Measurements from ENCODE around the gene TERF2IP. TPM values are rescaled to one million over a fixed set of nuclear protein-coding genes. Genes with fewer than 3 reads are reported as not detected.
A peak's percentile ranks its signal among the peaks of the same experiment; 100 is the strongest.

The TERF2IP gene
- total RNA-seq, 2 donors from 2014 or later = 89.7 to 116 TPM

DNA sequence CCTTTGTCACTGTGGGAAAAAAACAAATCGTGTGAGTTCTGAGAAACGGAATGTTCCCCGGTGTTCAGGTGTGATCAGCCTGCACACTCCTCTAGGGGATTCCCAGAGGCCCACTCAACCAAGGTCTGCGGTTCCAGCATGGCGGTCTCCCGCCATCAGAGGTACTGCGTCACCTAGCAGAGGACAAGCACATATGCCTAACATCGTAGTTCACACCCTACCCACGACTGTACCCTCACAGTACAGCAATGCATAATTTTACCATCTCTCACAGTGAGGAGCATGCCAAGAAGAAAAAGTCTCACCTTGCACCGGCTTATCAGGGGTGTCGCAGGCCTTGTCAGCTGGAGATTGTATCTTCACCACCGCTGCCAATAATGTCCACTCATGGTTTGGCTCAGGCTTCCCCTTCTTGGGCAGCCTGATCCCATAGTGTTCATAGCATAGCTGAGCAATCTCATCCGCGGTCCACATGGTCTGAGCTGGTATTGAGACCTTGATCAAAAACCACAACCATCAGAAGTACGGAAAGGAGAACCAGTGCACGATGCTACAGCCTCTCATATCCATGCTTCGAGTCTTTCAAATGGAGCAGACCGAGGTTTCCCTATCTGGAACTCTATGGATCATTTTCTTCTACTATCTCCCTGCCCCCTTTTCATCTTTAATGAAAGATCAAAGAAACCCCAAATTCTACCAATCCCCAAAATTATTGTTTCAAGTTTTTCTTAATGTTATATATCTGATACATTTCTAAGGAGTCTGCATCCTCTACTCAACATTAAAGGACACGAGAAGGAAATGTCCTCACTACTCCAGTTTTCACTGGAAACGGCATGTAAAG is 27.0 kb upstream of the TERF2IP start:
- intact Hi-C loops (cut with DNase I) = loop anchor here (10.0 kb wide), 2 partner anchors 106 to 146 kb away; no protein-coding TSS in a partner anchor
- DNase-seq (ENCODE audit: low spot score) = no peak
- Histone ChIP-seq H3K27me3 (replicated peaks; ENCODE audit: insufficient read depth) (no peaks in the 10 kb centered on the region), H3K9me3 (no peaks in the 10 kb centered on the region), H3K4me1 (replicated peaks) (peaks cover 6% of the 10 kb centered on the region), H3K36me3 (no peaks in the 10 kb centered on the region), H3K4me3 (no peak overlapping the region), H3K27ac (no peak overlapping the region)
- TF ChIP-seq, protein P1, sequence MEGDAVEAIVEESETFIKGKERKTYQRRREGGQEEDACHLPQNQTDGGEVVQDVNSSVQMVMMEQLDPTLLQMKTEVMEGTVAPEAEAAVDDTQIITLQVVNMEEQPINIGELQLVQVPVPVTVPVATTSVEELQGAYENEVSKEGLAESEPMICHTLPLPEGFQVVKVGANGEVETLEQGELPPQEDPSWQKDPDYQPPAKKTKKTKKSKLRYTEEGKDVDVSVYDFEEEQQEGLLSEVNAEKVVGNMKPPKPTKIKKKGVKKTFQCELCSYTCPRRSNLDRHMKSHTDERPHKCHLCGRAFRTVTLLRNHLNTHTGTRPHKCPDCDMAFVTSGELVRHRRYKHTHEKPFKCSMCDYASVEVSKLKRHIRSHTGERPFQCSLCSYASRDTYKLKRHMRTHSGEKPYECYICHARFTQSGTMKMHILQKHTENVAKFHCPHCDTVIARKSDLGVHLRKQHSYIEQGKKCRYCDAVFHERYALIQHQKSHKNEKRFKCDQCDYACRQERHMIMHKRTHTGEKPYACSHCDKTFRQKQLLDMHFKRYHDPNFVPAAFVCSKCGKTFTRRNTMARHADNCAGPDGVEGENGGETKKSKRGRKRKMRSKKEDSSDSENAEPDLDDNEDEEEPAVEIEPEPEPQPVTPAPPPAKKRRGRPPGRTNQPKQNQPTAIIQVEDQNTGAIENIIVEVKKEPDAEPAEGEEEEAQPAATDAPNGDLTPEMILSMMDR (IDR thresholded peaks at IDR 0.05) = no peak
- no peak for TF ChIP-seq POLR2A (IDR thresholded peaks at IDR 0.05)
- WGBS = 89% methylated on average over 20 of the region's 20 CpGs

DNA sequence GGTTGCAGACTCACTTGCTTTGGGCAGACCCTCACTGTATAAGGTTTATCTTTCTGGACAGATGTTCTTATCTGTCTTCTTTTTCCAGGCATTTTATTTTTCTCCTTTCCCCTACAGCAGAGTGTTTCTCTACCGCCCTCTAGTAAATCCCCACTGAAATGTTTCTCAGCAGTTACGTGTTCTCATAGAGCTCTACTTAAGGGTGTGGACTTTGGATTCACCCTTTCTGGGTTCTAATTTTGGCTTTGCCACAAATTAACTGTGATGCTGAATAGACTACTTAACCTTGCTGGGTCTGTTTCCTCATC is 26.4 kb upstream of the TERF2IP start:
- intact Hi-C loops (cut with DNase I) = loop anchor here (10.0 kb wide), 2 partner anchors 106 to 146 kb away; no protein-coding TSS in a partner anchor
- no peak overlapping the region for H3K27ac ChIP-seq

DNA sequence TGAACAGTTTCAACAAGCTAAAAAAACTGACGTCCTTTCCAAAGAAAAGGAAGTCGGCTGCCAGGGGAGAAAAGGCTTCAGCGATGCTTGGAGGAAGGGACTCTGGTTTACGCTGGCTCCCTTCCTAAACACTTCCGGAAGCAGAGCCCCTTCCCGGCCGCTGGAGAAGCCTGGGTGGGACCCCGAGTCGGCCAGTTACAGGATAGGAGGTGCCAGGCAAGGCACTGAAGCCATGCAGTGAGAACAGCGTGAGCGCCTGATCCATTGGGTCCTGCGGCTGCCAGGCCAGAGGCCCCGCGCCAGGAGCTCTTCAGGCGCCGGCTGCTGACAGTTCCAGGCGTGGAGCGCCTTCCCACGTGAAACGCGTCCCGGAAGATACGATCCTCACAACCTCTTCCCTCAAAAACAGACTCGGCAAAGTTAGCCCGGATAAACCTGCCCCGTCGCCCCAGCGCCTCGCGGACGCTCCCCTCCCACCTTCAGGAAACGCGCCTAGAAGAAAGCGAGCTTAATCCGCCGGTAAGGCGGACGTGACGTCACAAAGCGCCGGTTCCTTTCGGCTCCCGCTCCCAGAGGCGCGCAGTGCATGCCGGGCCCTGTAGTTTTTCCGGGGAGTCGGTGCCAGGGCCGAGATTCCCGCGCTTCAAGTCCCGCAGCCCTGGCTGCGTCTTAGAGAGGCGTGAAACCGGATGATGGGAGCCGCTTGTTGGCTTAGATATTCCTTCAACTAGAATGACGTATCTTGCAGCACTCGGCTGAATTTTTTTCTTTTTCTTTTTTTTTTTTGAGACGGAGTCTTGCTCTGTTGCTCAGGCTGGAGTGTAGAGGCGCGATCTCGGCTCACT is 24.6 kb upstream of the TERF2IP start, which contains the start of gene ADAT1:
Gene ADAT1, minus strand, starts transcription at position 521 of the 845 bp plus-strand sequence. CDS start 2,482 bp downstream, outside the sequence.
- peak; percentile 89 for TF ChIP-seq POLR2A (IDR thresholded peaks at IDR 0.05)
- TF ChIP-seq, protein P1 (IDR thresholded peaks at IDR 0.05) = peak in 2 of 4 experiments; percentile 18 to 28
- peak; percentile 99 for TF ChIP-seq POLR2AphosphoS5 (IDR thresholded peaks at IDR 0.05)
- Histone ChIP-seq H3K36me3 (peaks cover 0 to 2% of the 10 kb centered on the region in 2 donors), H3K9me3 (no peaks in the 10 kb centered on the region), H3K4me1 (replicated peaks) (peaks cover 6% of the 10 kb centered on the region), H3K27me3 (replicated peaks; ENCODE audit: insufficient read depth) (no peaks in the 10 kb centered on the region), H3K27ac (peak within 1 kb of the TSS; percentile 74 to 85), H3K4me3 (peak within 1 kb of the TSS; percentile 70 to 75)
- DNase-seq (ENCODE audit: low spot score) = peak; percentile 98
- under 1% methylated on average over 62 of the region's 62 CpGs for WGBS
- intact Hi-C loops (cut with DNase I) = loop anchor here (2.0 to 10.0 kb wide), 3 partner anchors 56 to 148 kb away; partner anchors contain the start of gene GABARAPL2

More for the DNA sequence above, 26.4 kb upstream of the TERF2IP start:
- 21% methylated on average over 2 of the region's 2 CpGs for WGBS
- Histone ChIP-seq H3K36me3 (no peaks in the 10 kb centered on the region), H3K4me3 (no peak overlapping the region), H3K27me3 (replicated peaks; ENCODE audit: insufficient read depth) (no peaks in the 10 kb centered on the region), H3K4me1 (replicated peaks) (peaks cover 6% of the 10 kb centered on the region), H3K9me3 (no peaks in the 10 kb centered on the region)
- TF ChIP-seq, protein P1 (IDR thresholded peaks at IDR 0.05) = peak in 1 of 4 experiments; percentile 18
- no peak for TF ChIP-seq POLR2AphosphoS5 (IDR thresholded peaks at IDR 0.05)
- DNase-seq (ENCODE audit: low spot score) = no peak

DNA sequence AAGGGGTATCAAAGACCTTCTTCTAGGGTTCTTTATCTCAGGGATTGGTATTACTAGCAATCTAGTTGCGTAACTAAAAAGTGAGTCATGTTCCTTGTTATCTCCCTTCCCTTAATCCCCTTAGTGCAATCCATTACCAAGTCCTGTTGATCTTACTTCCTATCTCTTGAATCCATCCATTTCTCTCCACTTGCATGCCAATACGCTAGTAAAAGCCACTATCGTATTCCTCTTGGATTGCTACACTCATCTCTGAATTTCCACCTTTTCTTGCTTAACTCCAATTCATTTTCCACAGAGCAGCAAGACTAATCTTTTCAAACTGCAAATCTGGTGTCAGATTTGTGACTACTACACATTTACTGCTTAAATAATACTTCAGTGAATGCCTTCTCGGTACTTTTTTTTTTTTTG is 22.6 kb upstream of the TERF2IP start:
- H3K27ac ChIP-seq = no peak overlapping the region
- WGBS = 82% methylated on average over 4 of the region's 4 CpGs
- H3K9me3 ChIP-seq = no peaks in the 10 kb centered on the region
- no peaks in the 10 kb centered on the region for H3K27me3 ChIP-seq (replicated peaks; ENCODE audit: insufficient read depth)
- no peak overlapping the region for H3K4me3 ChIP-seq
- no peak for TF ChIP-seq POLR2A (IDR thresholded peaks at IDR 0.05)
- TF ChIP-seq, protein P1 (IDR thresholded peaks at IDR 0.05) = no peak
- H3K4me1 ChIP-seq (replicated peaks) = peaks cover 6% of the 10 kb centered on the region
- intact Hi-C loops (cut with DNase I) = loop anchor here (10.0 kb wide), 2 partner anchors 110 to 150 kb away; no protein-coding TSS in a partner anchor
- DNase-seq (ENCODE audit: low spot score) = no peak
- H3K36me3 ChIP-seq = peaks cover 11 to 12% of the 10 kb centered on the region in 2 donors
